Panc1 (cell line): ENCODE measurements around the gene RMND5A. TPM values are rescaled to one million over a fixed set of nuclear protein-coding genes. Genes with fewer than 3 reads are reported as not detected.

Experiments
- ATAC-seq: fragments of 200-7000 bp; cut with Tn5 transposase; 2 replicates; pipeline ENCODE4 v1.9.1; 2020; ENCODE audit warnings: mild to moderate bottlenecking, moderate library complexity
- BruUV-seq: library from RNA; stranded (reverse); fragments of 400-500 nt; replicated peaks from 2 replicates; lab custom pipeline; 2021; lab: Mats Ljungman, UMichigan
- CTCF ChIA-PET: fragments of 300-600 bp; sonication (Branson Sonifier 250); formaldehyde crosslinking; loops from one replicate; lab custom pipeline; 2022; ENCODE audit warnings: antibody characterized with exemption; lab: Charles Lee
- POLR2A ChIA-PET: fragments of 300-600 bp; sonication (Branson Sonifier 250); formaldehyde crosslinking; loops from one replicate; lab custom pipeline; 2022; ENCODE audit warnings: antibody characterized with exemption; lab: Charles Lee
- DNase-seq: peaks from one replicate; pipeline ENCODE4 v3.0.0-alpha.2; 2010; ENCODE audit warnings: low read depth, low spot score
- H3K27ac ChIP-seq: 2 replicates; pipeline ENCODE4 v1.5.1; 2011; ENCODE audit warnings: mild to moderate bottlenecking, low read length, inconsistent platforms
- H3K27me3 ChIP-seq: fragments of 200-500 bp; sonication (Bioruptor generic); 2 replicates; pipeline ENCODE4 v1.6.0; 2014; ENCODE audit warnings: low read length, inconsistent platforms; ENCODE audit not compliant: control insufficient read depth, insufficient read depth
- H3K36me3 ChIP-seq: fragments of 200-500 bp; sonication (Bioruptor generic); 2 replicates; pipeline ENCODE4 v1.5.1; 2014; ENCODE audit warnings: inconsistent platforms, mild to moderate bottlenecking, low read length, moderate library complexity; ENCODE audit not compliant: control insufficient read depth, insufficient read depth
- H3K4me1 ChIP-seq: 2 replicates; pipeline ENCODE4 v1.5.1; 2011; ENCODE audit warnings: inconsistent platforms, mild to moderate bottlenecking, low read length, moderate library complexity; ENCODE audit not compliant: control insufficient read depth, insufficient read depth
- H3K4me3 ChIP-seq, 2 experiments: 2 replicates each; pipeline ENCODE4 v1.5.1; 2011 to 2012; ENCODE audit warnings: low read depth in 2 of 2, low read length in 2 of 2, mild to moderate bottlenecking in 2 of 2, inconsistent platforms in 1 of 2, moderate library complexity in 1 of 2
- H3K9me3 ChIP-seq: fragments of 200-500 bp; sonication (Bioruptor generic); 2 replicates; pipeline ENCODE4 v1.5.1; 2014; ENCODE audit warnings: low read depth, mild to moderate bottlenecking, inconsistent platforms, low read length, moderate library complexity; ENCODE audit not compliant: control insufficient read depth, insufficient read depth
- POLR2AphosphoS5 ChIP-seq: IDR thresholded peaks from 2 replicates; pipeline ENCODE4 v1.6.1; 2012; ENCODE audit warnings: mild to moderate bottlenecking, low read depth, low read length, moderate library complexity
- REST ChIP-seq, 2 experiments: IDR thresholded peaks; 2 replicates each; pipeline ENCODE4 v1.6.1; 2011 to 2012; ENCODE audit warnings: low read depth in 2 of 2, control low read depth in 1 of 2, low read length in 1 of 2, mild to moderate bottlenecking in 1 of 2, moderate library complexity in 1 of 2; ENCODE audit not compliant: insufficient read depth in 1 of 2
- SIN3A ChIP-seq: IDR thresholded peaks from 2 replicates; pipeline ENCODE4 v1.6.1; 2012; ENCODE audit warnings: low read depth, mild to moderate bottlenecking, low read length, moderate library complexity, borderline replicate concordance; ENCODE audit not compliant: insufficient read depth
- TCF7L2 ChIP-seq: IDR thresholded peaks from 2 replicates; pipeline ENCODE4 v1.6.1; 2011; ENCODE audit warnings: mild to moderate bottlenecking, low read depth, low read length, inconsistent platforms
- in situ Hi-C: cut with HindIII; loops from 2 replicates; pipeline ENCODE4 v1.10.0; 2016; ENCODE audit warnings: low sequenced_read_pairs, low pct_unique_long_range_greater_than_20kb
- intact Hi-C: fragments of 100-400 bp; cut with micrococcal nuclease; formaldehyde crosslinking; loops from one replicate; pipeline ENCODE4 v1.10.0; 2022; ENCODE audit not compliant: unreplicated experiment
- total RNA-seq: library from RNA; stranded (reverse); gene quantifications from one replicate; pipeline ENCODE4 v1.2.1, GENCODE V29; 2021; ENCODE audit not compliant: unreplicated experiment
- TF ChIP-seq, protein P1 (sequence below): fragments of 450-650 bp; IDR thresholded peaks from 2 replicates; pipeline ENCODE4 v1.5.1; 2017; ENCODE audit warnings: mild to moderate bottlenecking

Gene RMND5A
- total RNA-seq, 1 experiment from 2014 or later = 42.8 TPM

DNA sequence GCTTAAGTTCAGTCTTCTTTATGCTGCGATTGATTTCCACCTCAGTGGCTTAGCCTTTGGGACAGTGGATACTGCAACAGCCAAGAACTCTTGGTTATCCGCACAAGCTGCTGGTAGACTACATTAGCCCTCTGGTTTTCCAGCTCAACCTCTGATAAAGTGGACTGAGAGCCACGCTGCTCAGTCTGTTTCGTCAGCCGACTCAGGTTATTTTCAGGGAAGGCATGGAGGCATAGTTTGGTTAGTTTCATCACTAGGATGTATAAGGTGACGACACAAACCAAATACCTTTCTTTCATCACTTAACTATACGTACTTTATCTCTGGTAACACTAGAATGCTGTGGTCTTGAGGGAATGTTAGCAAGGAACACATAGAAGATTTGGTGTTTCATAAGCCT lies 56.4 kb downstream of the RMND5A start:
- BruUV-seq = no TSS peak
- POLR2A ChIA-PET = no interaction called here
- CTCF ChIA-PET = no interaction called here

DNA sequence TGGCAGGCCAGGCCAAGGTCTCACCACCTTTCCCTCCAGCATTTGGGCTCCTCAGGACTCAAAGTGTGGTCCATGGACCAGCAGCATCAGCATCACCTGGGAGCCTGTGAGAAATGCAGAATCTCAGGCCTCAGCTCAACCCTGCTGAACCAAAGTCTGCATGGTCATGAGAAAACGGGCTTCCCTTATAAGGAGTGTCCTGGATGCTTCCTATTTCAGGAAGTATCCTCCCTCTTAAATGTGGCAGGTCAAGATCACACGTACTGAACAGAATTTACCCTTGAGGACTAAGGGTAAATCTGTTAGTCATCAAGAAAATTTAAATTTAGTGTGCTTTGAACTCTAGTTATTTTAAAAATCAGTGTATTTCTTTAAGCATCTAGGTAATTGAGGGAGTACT lies 58.9 kb downstream of the RMND5A start:
- no peak for DNase-seq
- no peak overlapping the region for H3K4me3 ChIP-seq
- H3K27me3 ChIP-seq = no peaks in the 10 kb centered on the region
- in situ Hi-C loops (no loop called here), intact Hi-C loops (no loop called here)
- H3K9me3 ChIP-seq = no peaks in the 10 kb centered on the region
- TF ChIP-seq SIN3A = no peak
- TF ChIP-seq TCF7L2 = no peak
- TF ChIP-seq POLR2AphosphoS5 = no peak
- TF ChIP-seq, protein P1, sequence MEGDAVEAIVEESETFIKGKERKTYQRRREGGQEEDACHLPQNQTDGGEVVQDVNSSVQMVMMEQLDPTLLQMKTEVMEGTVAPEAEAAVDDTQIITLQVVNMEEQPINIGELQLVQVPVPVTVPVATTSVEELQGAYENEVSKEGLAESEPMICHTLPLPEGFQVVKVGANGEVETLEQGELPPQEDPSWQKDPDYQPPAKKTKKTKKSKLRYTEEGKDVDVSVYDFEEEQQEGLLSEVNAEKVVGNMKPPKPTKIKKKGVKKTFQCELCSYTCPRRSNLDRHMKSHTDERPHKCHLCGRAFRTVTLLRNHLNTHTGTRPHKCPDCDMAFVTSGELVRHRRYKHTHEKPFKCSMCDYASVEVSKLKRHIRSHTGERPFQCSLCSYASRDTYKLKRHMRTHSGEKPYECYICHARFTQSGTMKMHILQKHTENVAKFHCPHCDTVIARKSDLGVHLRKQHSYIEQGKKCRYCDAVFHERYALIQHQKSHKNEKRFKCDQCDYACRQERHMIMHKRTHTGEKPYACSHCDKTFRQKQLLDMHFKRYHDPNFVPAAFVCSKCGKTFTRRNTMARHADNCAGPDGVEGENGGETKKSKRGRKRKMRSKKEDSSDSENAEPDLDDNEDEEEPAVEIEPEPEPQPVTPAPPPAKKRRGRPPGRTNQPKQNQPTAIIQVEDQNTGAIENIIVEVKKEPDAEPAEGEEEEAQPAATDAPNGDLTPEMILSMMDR = no peak
- TF ChIP-seq REST (IDR thresholded peaks at IDR 0.05; ENCODE audit: insufficient read depth in 1 of 2, low read depth in 2 of 2, low read length in 1 of 2) = no peak
- ChIA-PET POLR2A (no interaction called here), CTCF (no interaction called here)
- H3K27ac ChIP-seq = no peak overlapping the region
- ATAC-seq = no peak
- no peaks in the 10 kb centered on the region for H3K4me1 ChIP-seq
- BruUV-seq = no TSS peak
- H3K36me3 ChIP-seq = peaks cover 5% of the 10 kb centered on the region

More for the DNA sequence above, 56.4 kb downstream of the RMND5A start:
- H3K4me3 ChIP-seq = no peak overlapping the region
- in situ Hi-C loops (no loop called here), intact Hi-C loops (no loop called here)
- H3K27me3 ChIP-seq = no peaks in the 10 kb centered on the region
- H3K27ac ChIP-seq = no peak overlapping the region
- H3K4me1 ChIP-seq = no peaks in the 10 kb centered on the region
- ATAC-seq (no peak), DNase-seq (no peak)
- H3K9me3 ChIP-seq = no peaks in the 10 kb centered on the region
- TF ChIP-seq SIN3A (no peak), POLR2AphosphoS5 (no peak), TCF7L2 (no peak), REST (IDR thresholded peaks at IDR 0.05; ENCODE audit: insufficient read depth in 1 of 2, low read depth in 2 of 2, low read length in 1 of 2) (no peak)
- TF ChIP-seq, protein P1 = no peak
- peaks cover 10% of the 10 kb centered on the region for H3K36me3 ChIP-seq
